Cortex of kidney (tissue), 1 donor: ENCODE data around the gene SACM1L.
"Not testable (repeated sequence)": the region's sequence is repeated elsewhere in the genome, so short reads cannot be mapped to it uniquely, and the experiment has no call there.

Source experiments
- DNase-seq: peaks from one replicate; lab custom pipeline; 2025; lab: John Stamatoyannopoulos, UW

Gene SACM1L

DNA sequence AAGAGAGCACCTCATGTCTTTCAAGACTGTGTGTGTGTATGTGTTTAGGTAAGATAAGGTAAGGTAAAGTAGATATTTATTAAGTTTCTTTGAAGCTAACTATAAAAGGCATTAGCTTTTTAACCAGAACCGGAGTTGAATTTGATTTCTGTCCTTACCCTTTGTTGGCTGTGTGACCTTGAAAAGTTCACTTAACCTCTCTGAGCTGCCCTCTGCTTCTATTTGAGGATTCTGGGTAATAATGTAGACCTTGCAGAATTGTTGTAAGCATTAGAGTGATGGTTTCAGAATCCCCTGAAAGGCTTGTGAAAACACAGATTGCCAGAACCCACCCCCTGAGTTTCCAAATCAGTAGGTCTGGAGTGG, 21.6 kb upstream of the SACM1L start:
- no peak for DNase-seq

DNA sequence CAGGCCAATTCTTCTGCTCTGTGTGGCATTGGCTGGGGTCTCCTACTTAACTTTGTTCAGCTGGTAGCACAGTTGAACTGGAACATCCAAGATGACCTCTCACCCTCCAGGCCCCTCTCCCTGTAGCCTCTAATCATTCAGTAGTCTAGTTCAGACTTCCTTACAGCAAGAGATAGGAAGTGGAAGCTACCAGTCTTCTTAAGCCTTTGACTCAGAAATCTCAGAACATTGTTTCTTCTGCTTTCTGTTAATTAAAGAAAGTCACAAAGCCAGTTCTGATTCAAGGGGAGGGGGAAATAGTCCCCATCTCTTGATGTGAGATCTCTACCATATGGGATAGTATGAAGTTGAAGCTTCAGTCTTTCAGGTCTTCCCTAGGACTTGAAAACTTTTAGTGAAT, 18.8 kb upstream of the SACM1L start:
- no peak for DNase-seq

- DNase-seq: no peak
These were observed 18.2 kb upstream of the SACM1L start for GRCh38 chr3:45670991-45671390.

- no peak for DNase-seq
These were observed 15.9 kb upstream of the SACM1L start for GRCh38 chr3:45673273-45673672.

DNA sequence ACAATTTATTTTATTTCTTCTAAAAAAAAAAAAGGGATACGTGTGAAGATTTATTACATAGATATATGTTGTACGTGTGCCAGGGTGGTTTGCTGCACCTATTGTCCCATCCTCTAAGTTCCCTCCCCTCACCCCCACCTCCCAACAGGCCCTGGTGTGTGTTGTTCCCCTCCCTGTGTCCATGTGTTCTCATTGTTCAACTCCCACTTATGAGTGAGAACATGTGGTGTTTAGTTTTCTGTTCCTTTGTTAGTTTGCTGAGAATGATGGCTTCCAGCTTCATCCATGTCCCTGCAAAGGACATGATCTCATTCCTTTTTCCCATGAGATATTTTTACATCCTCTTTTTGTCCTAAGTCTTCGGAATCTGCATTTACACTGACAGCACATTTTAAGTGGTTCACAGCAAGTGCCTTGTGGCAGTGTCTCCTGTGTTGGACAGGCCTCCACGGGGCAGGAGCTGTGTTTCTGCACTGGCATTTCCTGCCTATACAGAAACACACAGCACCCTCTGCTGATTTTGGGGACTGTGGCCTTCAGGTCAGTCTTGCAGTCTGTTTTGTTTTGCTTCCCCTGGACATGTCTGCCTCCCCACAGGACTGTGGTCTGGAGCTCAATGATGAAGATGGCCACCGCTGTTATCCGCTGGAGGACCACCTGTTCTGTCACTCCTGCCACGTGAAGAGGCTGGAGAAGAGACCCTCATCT, 12.7 kb upstream of the SACM1L start:
- no peak for DNase-seq

GRCh38 chr3:45677033-45677446, 12.2 kb upstream of the SACM1L start:
- DNase-seq: no peak

DNA sequence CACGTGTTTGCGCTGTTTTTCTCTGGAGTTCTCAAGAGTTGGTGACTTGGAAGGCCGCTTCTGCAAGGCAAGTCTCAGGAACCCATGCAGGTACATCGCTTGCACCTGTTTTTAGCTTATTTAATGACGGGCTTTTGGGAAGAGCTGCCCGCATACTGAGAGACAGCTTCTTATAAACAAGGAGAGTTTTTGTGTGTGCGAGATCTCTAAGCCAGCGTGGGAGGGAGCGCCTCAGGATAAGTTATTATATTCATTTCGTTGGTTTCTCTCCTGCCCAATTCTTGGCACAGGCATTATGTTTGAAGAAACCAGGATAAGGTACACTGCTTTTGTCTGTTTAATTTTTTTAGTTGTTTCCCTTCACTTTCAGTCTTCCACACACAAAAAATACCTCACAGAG, 11.4 kb upstream of the SACM1L start:
- DNase-seq: no peak

- no peak for DNase-seq
These were observed 9.4 kb upstream of the SACM1L start for GRCh38 chr3:45679805-45680204.

GRCh38 chr3:45681221-45681620, 8.0 kb upstream of the SACM1L start:
- DNase-seq: no peak

DNA sequence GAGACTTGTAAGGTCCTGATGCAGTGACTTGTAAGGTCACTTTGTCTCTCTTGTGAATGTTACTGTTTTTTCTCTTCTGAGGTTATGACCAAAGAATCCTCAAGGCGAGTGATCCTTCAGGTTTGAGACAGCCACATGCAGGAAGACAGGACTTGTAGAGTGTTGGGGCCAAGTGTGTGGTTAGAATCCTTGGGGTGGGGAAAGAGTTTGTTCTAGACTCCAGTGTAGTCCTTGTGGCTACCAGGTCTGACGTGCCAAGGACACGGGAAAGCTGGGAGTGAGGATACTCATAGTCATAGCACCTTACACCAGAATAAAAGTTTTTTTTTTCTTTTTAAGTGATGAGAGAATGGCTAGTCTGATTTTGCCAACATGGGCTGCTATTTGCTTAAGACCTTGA, 7.3 kb upstream of the SACM1L start:
- DNase-seq: no peak

GRCh38 chr3:45682311-45682710, 6.9 kb upstream of the SACM1L start:
- DNase-seq: no peak

- no peak for DNase-seq
These were observed 6.4 kb upstream of the SACM1L start for GRCh38 chr3:45682786-45683185.

DNA sequence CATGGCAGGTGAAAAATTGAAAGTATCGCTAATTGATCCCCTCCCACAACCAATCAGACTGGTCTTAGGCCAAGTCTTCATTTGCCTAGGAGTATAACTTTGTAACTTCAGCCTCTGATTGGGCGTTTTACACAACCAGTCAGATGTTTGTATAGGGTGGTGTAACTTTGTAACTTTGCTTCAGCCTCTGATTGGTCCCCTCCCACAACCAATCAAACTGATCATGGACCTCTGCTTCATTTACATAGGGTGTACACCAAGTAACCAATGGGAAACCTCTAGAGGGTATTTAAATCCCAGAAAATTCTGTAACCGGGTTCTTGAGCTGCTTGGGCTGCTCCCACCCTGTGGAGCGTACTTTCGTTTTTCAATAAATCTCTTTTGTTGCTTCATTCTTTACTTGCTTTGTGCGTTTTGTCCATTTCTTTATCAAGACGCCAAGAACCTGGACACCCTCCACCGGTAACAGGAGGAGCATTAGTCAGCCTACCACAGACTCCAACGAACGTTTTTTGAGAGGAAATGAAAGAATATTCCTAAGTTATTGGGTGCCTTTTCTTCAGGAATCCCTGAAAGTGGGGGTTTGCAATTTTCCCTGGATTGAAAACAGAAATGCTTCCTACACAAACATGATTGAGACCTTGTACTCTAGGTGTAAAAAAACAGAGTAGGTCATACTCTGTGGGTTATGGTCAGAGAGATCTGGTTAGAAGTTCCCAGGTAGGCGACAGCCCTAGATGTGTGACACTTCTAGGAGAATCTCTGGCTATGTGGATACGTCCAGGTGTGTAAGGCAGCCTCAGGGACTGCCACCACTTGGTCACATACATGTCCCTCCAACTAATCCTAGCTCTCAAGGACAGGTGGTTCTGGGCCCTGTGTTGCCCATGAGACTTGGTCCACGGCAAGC, 5.5 kb upstream of the SACM1L start:
- DNase-seq: no peak

- no peak for DNase-seq
These were observed 4.8 kb upstream of the SACM1L start for GRCh38 chr3:45684327-45684892.

GRCh38 chr3:45685722-45686121, 3.5 kb upstream of the SACM1L start:
- not testable (repeated sequence) for DNase-seq

DNA sequence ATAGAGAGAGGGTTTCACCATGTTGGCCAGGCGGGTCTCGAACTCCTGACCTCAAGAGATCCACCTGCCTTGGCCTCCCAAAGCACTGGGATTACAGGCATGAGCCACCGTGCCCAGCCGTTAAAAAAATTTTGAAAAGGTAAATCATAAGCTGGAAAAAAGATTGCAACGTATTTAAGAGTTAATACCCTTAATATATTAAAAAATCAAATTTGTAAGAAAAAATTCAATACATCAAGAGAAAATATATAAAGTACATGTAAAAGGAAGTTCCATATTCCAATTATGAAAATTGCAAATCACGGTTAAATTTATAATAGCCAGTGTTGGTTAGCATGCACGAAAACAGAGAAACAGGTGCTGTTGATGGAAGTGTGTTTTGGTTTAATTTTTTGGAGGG, 2.3 kb upstream of the SACM1L start:
- DNase-seq: no peak

DNA sequence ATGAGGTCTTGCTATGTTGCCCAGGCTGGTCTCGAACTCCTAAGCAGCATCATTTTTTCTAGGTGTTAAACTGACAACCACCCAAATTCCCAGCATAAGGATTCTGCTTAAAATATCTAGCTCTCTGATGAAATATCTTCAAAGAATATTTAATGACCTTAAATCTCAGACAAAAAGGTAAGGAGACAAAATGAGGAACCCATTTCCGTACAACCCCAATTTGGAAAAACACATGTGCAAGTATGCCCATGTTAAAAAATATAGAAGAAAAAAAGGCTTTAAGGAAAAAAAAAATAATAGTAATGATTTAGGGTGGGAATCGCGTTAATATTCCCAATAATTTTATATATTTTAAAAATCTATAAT, 1.4 kb upstream of the SACM1L start:
- DNase-seq: no peak

GRCh38 chr3:45688194-45688881, 858 bp upstream of the SACM1L start:
- no peak for DNase-seq

- DNase-seq: no peak
These were observed 570 bp downstream of the SACM1L start for GRCh38 chr3:45689787-45690145.

GRCh38 chr3:45690336-45691035, 1.3 kb downstream of the SACM1L start:
- no peak for DNase-seq

DNA sequence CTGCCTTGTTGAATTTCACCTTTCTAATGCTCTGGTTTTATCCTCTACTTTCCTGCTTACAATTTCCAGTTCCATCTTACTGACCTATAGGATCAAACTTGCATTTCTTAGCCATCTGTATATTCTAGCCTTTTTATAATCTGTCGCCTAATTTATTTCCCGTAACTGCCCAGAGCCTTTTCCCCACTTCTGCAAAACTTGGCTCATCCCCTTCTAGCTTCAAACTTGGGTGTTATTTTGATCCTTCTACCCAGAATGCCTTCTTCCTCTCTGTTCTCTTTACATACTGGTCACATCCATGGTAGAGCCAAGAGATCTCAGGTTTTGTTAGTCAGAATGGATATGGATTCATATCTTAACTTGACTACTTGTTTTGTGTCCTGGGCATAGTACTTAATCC, 2.6 kb downstream of the SACM1L start:
- no peak for DNase-seq

GRCh38 chr3:45692866-45693265, 3.7 kb downstream of the SACM1L start:
- DNase-seq: no peak
